DMS153 (cell line): ENCODE results near the gene CD69.
"Not testable (repeated sequence)": the region's sequence is repeated elsewhere in the genome, so short reads cannot be mapped to it uniquely, and the experiment has no call there.

Experiments
- DNase-seq: peaks from one replicate; lab custom pipeline; 2025; lab: John Stamatoyannopoulos, UW

Gene CD69

DNA sequence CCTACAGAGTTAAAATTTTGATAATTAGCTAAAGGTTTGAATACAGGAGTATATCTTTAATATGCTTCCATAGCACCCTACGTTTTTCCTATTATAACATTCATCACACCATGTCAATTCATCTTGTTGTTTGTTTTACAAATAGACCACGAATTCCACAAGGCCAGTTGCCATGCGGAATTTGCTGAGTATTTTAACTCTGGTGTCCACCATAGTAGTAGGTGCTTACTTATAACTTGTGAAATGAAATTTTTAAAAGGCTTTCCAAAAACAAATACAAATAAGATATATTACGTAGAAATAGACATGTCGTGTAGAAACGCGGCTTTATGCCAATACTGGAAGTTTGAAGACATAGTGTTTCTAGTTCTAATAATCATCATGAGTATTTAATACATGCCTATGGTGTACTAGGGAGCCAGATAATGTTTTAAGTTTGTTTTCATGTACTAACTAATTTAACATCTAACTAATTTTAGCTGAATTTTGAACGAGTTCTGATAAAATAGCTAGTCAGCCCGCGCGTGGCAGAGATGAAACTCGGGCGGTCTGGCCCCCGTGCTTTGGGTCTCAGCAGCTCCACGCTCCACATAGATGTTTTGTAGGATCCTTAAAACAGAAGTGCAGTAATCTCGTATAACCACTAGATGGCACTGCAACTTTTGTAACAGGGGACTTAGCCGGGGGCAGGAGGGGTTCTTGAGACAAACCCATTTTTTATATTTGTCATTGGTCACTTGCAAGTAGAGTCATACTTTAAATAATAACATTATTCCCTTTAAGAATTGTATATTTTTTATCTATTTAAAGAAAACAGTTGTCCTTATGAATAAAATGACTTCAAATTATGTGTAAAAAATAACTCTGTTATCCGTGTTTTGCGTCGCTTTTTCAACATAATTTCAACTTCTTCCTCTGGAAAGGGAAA is 10.2 kb downstream of the CD69 start:
- peak; percentile 30 for DNase-seq

DNA sequence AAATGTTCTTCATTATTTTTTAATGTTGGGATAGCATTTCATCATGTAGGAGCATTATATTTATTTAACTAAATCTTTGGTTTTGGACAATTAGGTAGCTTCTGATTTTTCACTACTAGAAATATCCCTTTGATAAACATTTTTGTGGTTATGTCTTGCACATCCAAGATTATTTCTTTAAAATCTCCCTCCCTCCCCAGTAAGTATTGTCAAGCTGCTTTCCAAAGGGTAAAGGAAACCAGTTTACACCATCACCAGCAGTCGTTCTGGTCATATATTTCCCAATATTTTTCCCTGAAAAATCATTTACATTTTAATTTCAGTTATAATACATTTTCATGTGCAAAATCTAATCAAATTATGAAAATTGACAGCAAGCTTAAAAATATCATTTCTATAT is 11.1 kb downstream of the CD69 start:
- DNase-seq: no peak

DNA sequence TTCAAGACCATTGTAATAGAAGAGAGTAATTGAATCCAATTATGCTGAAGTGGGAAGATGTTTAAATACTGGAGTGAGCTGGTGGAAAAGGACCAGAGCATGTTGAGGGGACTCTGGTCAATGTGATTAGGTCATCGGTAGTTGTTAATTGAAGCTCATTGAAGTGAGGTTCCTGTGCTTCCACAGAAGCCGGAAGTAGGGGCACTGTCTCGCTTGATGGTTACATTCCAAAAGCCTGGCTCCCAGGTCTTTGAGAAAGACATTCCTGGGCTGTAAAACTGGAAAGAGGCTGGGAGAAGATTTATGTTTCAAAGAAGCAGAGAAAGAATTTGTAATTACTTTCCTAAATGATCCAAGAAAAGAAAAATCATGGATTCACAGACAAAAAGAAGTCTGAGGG is 15.5 kb downstream of the CD69 start:
- no peak for DNase-seq

DNA sequence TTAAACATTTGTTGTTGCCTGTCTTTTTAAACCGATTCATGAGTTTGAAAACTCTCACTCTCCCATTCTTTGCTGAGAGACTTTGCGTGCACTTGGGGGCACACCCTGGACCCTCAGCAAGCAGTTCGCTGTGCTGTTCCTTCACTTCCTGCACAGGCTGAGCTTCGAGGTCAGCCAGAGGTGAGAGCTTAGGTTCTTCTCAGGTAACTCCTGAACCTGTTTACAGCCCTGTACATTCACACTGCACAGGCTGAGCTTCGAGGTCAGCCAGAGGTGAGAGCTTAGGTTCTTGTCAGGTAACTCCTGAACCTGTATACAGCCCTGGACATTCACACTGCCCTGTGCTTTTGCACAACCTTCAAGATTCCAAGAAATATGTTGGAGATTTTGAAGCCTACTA is 18.0 kb downstream of the CD69 start:
- no peak for DNase-seq

- no peak for DNase-seq
These were observed 19.0 kb downstream of the CD69 start for GRCh38 chr12:9741726-9742125.

- no peak for DNase-seq
These were observed 20.5 kb downstream of the CD69 start for GRCh38 chr12:9740106-9740750.

DNA sequence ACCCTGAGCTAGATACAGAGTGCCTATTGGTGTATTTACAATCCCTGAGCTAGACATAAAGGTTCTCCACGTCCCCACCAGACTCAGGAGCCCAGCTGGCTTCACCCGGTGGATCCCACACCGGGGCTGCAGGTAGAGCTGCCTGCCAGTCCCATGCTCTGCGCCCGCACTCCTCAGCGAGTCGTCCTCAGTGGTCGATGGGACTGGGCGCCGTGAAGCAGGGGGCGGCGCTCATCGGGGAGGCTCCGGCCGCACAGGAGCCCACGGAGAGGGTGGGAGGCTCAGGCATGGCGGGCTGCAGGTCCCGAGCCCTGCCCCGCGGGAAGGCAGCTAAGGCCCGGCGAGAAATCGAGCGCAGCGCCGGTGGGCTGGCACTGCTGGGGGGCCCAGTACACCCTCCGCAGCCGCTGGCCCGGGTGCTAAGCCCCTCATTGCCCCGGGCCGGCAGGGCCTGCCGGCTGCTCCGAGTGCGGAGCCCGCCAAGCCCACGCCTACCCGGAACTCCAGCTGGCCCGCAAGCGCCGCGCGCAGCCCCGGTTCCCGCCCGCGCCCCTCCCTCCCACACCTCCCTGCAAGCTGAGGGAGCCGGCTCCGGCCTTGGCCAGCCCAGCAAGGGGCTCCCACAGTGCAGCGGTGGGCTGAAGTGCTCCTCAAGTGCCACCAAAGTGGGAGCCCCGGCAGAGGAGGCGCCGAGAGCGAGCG is 21.1 kb downstream of the CD69 start:
- not testable (repeated sequence) for DNase-seq

DNA sequence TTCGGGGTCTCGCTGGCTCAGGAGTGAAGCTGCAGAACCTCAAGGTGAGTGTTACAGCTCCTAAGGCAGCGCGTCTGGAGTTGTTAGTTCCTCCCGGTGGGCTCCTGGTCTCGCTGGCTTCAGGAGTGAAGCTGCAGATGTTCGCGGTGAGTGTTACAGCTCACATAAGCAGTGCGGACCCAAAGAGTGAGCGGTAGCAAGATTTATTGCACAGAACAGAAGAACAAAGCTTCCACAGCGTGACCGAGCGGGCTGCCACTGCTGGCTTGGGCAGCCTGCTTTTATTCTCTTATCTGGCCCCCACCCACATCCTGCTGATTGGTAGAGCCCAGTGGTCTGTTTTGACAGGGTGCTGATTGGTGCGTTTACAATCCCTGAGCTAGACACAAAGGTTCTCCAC is 21.8 kb downstream of the CD69 start:
- DNase-seq: not testable (repeated sequence)

DNA sequence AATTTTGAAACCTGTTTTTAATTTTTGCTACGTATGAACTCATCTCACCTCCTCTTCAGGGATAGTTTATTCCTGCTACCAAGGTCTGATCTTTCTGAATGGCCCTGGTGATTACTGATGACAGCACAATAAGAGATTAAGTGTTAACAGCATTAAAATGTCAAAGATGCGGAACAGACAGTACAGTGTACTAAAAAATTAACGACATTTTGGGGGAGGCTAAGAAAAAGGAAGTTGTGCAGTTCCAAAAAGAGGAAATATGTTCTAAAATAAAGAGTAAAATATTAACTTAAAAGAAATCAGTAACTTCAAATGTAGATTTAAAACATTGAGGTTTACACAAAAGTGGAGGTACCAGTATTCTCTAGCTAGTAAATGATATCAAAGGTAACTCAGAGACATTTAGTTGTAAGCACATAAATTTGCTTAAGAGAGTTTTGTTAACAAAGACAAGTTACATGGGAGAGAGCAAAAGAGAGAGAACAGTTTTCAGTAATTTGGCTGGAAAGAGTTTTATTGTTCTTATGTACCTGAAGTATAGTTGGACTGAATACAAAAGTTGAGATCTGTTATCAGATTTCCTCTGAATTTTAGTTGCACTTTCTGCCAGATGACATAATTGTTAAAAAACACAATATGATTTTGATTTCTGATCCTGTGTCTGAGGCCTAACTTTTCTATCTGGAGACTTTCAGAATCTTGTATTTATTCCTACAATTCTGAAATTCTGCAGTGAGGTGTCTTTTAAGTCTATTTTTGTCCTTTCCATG is 23.6 kb downstream of the CD69 start:
- no peak for DNase-seq

DNA sequence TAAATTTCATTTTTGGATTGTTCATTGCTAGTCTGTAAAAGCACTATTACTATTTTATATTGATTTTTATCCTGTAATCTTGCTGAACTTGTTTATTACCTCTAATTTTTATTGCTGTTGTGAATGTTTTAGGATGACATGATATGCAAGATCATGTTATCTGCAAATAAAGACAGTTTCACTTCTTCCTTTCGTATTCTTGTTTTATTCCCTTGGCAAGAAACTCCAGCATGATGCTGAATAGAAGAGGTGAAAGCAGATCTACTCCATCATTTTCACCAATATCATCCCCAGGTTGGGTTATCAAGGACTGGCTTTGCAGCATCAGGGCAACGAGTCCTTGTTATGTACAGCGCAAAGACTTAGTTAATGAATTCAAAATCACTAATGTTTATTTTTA is 25.1 kb downstream of the CD69 start:
- DNase-seq: no peak

DNA sequence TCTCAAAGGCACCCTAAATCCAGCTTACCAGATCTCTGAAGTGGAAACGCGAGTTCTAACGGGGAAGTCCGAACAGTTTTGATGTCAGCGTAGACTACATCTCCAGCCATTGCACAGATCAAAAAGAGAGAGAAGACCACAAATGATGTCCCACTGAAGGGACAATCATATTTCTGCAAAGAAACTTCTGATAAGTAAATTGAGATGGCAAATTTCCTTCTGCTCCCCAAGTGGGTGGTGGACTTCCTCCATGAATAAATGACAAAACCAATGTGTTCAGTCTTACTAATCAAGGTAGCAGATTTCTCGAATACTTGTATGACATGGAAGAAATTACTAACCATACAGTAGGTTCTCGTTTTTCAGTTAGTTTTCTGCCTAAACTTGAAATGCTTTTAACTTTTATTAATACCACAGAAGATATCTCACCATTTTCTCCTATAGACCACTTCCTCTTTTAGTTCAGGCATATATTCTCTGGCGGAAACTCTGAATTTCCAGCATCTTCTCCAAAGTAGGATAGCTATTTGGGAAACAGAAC is 27.7 kb downstream of the CD69 start, which contains the start of gene CLECL1:
TSS of gene CLECL1 (minus strand) at position 177 of the 541 bp plus-strand sequence.
- DNase-seq: no peak

- DNase-seq: no peak
These were observed 28.9 kb downstream of the CD69 start for GRCh38 chr12:9731797-9732196.

DNA sequence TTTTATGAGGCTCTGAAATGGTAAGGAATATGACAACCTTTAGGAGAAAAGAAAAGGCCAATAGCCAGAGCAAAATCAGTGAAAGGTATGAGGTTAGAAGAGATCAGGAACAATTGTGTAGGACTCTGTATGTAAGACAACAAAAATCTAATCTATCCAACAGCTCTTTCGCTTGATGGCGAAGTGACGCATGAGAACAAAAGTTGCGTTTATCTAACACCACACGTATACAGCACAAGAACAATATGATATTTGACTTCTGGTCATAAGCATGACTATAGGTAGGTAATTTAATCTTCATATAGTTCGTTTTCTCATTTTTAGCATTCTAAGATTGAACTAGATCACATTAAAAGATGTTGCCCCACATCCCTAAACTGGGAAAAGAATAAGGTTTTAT is 29.3 kb downstream of the CD69 start:
- no peak for DNase-seq

DNA sequence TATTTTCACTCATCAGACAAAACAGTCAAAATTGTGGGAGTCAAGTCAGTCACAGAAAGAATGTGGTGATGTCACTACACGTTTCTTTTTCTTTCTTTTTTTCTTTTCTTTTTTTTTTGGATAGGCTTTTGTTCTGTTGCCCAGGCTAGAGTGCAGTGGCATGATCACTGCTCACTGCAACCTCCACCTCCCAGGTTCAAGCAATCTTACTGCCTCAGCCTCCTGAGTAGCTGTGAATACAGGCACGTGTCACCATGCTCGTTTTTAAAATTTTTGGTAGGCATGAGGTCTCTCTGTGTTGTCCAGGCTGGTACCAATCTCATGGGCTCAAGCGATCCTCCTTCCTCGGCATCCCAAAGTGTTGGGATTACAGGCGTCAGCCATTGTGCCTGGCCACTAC is 30.1 kb downstream of the CD69 start:
- no peak for DNase-seq

DNA sequence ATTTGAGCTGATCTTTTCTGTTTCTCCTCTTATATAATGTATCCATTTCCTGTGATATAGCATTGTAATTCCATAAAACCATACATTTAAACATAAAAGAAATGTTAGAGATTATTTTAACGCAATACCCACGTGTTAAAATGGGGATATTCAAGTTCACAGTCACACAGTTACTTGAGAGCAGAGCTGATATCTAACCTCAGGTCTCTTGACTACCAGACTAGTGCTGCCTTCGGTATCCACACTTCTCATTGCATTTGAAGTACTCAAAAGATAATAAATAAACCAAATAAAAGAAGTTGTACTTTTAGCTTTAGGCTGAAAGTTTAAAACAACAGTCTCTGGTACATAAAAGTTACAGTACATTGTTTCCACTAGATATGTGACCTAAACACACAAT is 30.7 kb downstream of the CD69 start:
- no peak for DNase-seq

- DNase-seq: no peak
These were observed 31.6 kb downstream of the CD69 start for GRCh38 chr12:9729082-9729481.

- DNase-seq: no peak
These were observed 32.9 kb downstream of the CD69 start for GRCh38 chr12:9727813-9728212.

DNA sequence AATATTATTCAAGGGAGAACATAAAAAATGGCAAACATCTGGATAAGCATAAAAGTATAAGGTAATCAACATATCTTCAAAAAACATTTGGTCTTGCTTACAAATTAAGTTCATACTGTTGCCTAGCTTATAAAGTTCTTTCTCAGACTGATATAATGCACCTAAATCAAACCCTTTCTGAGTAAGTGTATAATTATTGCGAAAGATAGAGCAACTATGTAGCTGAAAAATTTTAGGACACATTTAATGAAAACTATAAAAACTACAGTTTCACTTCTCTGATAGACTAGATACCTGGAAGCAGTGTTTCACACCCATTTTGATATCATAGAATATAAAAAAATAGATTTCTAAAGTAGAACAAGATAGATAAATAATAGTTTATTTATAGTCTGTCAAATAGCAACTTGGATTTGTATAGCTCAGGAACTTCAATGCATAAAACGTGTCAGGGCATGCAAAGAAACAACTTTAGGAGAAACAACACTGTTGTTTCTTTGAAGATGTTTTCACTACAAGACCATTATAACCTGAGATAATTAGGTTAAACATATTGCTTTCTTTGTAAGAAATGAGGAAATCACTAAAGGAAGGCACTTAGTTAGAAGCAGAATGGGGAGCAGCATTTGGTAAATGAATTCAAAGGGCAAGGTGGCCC is 35.4 kb downstream of the CD69 start:
- no peak for DNase-seq

DNA sequence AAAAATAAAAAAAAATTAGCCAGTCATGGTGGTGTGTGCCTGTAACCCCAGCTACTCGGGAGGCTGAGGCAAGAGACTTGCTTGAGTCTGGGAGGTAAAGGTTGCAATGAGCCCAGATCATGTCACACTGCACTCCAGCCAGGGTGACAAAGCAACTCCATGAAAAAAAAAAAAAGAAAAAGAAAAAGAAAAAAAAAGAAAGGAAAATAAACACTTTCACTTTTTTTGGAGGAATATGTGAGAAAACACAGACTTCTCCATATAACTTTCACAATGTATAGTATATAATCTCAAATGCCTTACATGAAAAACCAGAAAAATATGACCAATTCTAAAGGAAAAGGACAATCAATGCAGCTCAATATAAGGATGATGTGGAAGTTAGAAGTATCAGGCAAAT is 36.7 kb downstream of the CD69 start:
- DNase-seq: no peak

DNA sequence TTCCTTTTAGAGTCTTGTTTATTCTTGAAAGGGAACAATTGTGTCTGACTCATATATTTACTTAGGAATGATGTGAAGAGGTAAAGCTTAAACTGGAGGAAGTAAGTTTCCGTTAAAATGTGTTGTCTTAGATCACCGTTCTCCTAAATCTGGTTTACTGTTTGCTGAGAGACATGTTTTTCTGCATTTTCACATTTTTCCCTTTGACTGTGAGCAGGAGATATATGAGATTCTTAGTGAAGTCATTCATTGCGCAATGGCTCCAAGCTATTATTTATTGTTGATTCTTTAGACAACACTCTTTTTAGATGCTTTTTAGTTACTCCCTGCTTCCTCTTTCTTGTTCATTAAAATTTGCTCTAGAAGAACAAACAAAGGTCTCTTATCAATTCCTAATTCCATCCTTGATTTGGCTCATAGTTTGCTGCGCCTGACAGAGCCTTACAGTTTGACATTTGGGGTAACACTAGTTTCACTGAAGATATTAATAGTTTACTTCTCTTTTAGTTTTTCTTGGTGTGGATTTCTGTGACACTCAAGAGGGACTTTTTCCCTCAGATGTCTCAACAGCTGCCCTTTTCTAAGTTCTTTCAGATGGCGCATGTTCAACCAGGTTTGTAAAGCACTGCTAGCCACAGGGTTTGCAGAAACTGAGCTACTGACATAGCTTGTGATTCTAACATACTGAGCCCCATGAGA is 39.2 kb downstream of the CD69 start:
- no peak for DNase-seq

DNA sequence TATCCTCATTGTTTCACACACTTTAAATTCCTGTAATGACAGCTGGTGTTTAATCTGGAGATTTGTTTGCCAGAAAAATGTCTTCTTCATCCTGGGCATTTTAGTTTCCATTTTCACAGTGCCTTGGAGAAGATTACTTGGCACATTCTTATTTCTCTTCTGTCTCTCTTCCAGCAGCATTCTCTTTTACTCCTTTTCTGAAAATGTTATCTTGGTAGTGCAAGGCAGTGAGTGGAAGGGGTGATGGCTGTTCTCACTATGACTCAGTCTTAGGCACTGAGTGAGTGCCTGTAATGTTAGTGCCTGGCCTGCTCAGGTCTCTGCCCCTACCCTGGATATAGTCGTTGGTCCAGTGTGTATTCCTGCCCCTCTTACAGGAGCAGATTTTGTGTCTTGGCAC is 40.9 kb downstream of the CD69 start:
- no peak for DNase-seq
